IMR-90 (cell line): ENCODE results near the gene AOPEP.

Experiments
- BHLHE40 ChIP-seq: fragments of 150-350 bp; IDR thresholded peaks from 2 replicates; pipeline ENCODE4 v1.6.1; 2016; ENCODE audit warnings: mild to moderate bottlenecking, low read depth, low read length
- CEBPB ChIP-seq: IDR thresholded peaks from 2 replicates; pipeline ENCODE4 v1.6.1; 2012; ENCODE audit warnings: low read depth, low read length, improper control_type of control experiment
- CHD1 ChIP-seq: IDR thresholded peaks from 2 replicates; pipeline ENCODE4 v1.6.1; 2012; ENCODE audit warnings: low read depth, low read length, improper control_type of control experiment
- CTCF ChIP-seq: conservative IDR thresholded peaks from 2 replicates; pipeline ENCODE4 v1.5.1; 2012; ENCODE audit warnings: mild to moderate bottlenecking, low read depth, low read length, improper control_type of control experiment
- FOS ChIP-seq: fragments of 150-350 bp; IDR thresholded peaks from 2 replicates; pipeline ENCODE4 v1.6.1; 2016; ENCODE audit warnings: low read depth, low read length
- MAFK ChIP-seq: IDR thresholded peaks from 2 replicates; pipeline ENCODE4 v1.6.1; 2012; ENCODE audit warnings: low read depth, low read length, improper control_type of control experiment
- MAZ ChIP-seq: IDR thresholded peaks from 2 replicates; pipeline ENCODE4 v1.6.1; 2012; ENCODE audit warnings: low read depth, mild to moderate bottlenecking, low read length, improper control_type of control experiment, moderate library complexity, borderline replicate concordance
- MXI1 ChIP-seq: IDR thresholded peaks from 2 replicates; pipeline ENCODE4 v1.6.1; 2012; ENCODE audit warnings: low read depth, mild to moderate bottlenecking, low read length, moderate library complexity, borderline replicate concordance
- NFE2L2 ChIP-seq: fragments of 150-350 bp; IDR thresholded peaks from 2 replicates; pipeline ENCODE4 v1.6.1; 2016; ENCODE audit warnings: low read depth, mild to moderate bottlenecking, low read length
- POLR2A ChIP-seq: IDR thresholded peaks from 2 replicates; pipeline ENCODE4 v1.6.1; 2012; ENCODE audit warnings: mild to moderate bottlenecking, low read depth, low read length
- RAD21 ChIP-seq: IDR thresholded peaks from 2 replicates; pipeline ENCODE4 v1.6.1; 2012; ENCODE audit warnings: low read length, improper control_type of control experiment
- RCOR1 ChIP-seq: IDR thresholded peaks from 2 replicates; pipeline ENCODE4 v1.6.1; 2012; ENCODE audit warnings: mild to moderate bottlenecking, low read length, improper control_type of control experiment; ENCODE audit not compliant: insufficient replicate concordance
- RFX5 ChIP-seq: IDR thresholded peaks from 2 replicates; pipeline ENCODE4 v1.8.0; 2012; ENCODE audit warnings: low read depth, mild to moderate bottlenecking, low read length, moderate library complexity
- TF ChIP-seq, protein P1 (sequence below): fragments of 150-350 bp; IDR thresholded peaks from 2 replicates; pipeline ENCODE4 v1.6.1; 2017; ENCODE audit warnings: mild to moderate bottlenecking, antibody characterized with exemption, low read length, low read depth

GRCh38 chr9:94907264-94907936 lies 180.9 kb downstream of the AOPEP start:
- TF ChIP-seq POLR2A (no peak), MXI1 (no peak), CTCF (no peak), MAFK (no peak), RCOR1 (no peak), RFX5 (no peak), RAD21 (no peak), MAZ (no peak), BHLHE40 (no peak), FOS (no peak), NFE2L2 (no peak), CEBPB (no peak), CHD1 (no peak)
- TF ChIP-seq, protein P1, sequence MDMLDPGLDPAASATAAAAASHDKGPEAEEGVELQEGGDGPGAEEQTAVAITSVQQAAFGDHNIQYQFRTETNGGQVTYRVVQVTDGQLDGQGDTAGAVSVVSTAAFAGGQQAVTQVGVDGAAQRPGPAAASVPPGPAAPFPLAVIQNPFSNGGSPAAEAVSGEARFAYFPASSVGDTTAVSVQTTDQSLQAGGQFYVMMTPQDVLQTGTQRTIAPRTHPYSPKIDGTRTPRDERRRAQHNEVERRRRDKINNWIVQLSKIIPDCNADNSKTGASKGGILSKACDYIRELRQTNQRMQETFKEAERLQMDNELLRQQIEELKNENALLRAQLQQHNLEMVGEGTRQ: no peak
